K562 (cell line): ENCODE results near the gene SLC12A9. TPM values are rescaled to one million over a fixed set of nuclear protein-coding genes. Genes with fewer than 3 reads are reported as not detected.

ENCODE experiments used
- BHLHE40 ChIP-seq: IDR thresholded peaks from 2 replicates; pipeline ENCODE4 v1.6.1; 2011; ENCODE audit warnings: low read length, improper control_type of control experiment
- CHD2 ChIP-seq: IDR thresholded peaks from 2 replicates; pipeline ENCODE4 v1.6.1; 2011; ENCODE audit warnings: low read depth, low read length
- GABPA ChIP-seq: fragments of 200-800 bp; sonication (Bioruptor generic); conservative IDR thresholded peaks from 2 replicates; pipeline ENCODE4 v1.6.1; 2016; ENCODE audit warnings: low read depth, missing genetic modification characterization, missing compliant biosample characterization
- NFXL1 ChIP-seq: fragments of 450-650 bp; formaldehyde crosslinking; IDR thresholded peaks from 2 replicates; pipeline ENCODE4 v1.4.0; 2021; ENCODE audit warnings: mild to moderate bottlenecking
- RAD21 ChIP-seq, 2 experiments: fragments of 250-450 bp in 1 of 2; fragments of 450-650 bp in 1 of 2; sonication (Bioruptor Pico) in 1 of 2; formaldehyde crosslinking in 1 of 2; IDR thresholded peaks in 1 of 2; conservative IDR thresholded peaks in 1 of 2; 2 replicates each; pipeline versions ENCODE4 v1.4.0 to v1.8.0; 2020 to 2022; ENCODE audit warnings: mild to moderate bottlenecking in 2 of 2, moderate library complexity in 1 of 2
- RCOR1 ChIP-seq, 2 experiments: IDR thresholded peaks; 2 replicates each; pipeline ENCODE4 v1.6.1; 2012; ENCODE audit warnings: low read depth in 2 of 2, low read length in 2 of 2, borderline replicate concordance in 1 of 2, improper control_type of control experiment in 1 of 2
- RHOXF2B ChIP-seq: fragments of 250-450 bp; sonication (Bioruptor Pico); conservative IDR thresholded peaks from 2 replicates; pipeline ENCODE4 v1.5.1; 2021
- SIN3B ChIP-seq: fragments of 450-650 bp; IDR thresholded peaks from 2 replicates; pipeline ENCODE4 v1.6.1; 2017; ENCODE audit warnings: low read depth, mild to moderate bottlenecking, moderate library complexity
- SREBF1 ChIP-seq: fragments of 150-350 bp; IDR thresholded peaks from 2 replicates; pipeline ENCODE4 v1.6.1; 2014; ENCODE audit warnings: antibody characterized with exemption, low read depth, low read length, borderline replicate concordance
- WHSC1 ChIP-seq: IDR thresholded peaks from one replicate; pipeline ENCODE4 v1.6.1; 2012; ENCODE audit warnings: low read length, control low read depth, inconsistent platforms
- YY1 ChIP-seq, 3 experiments: IDR thresholded peaks; 2 replicates each; pipeline ENCODE4 v1.6.1; 2011; ENCODE audit warnings: low read length in 2 of 3, mild to moderate bottlenecking in 2 of 3, moderate library complexity in 2 of 3, borderline replicate concordance in 1 of 3, control low read depth in 1 of 3, low read depth in 1 of 3; ENCODE audit not compliant: insufficient read depth in 3 of 3, insufficient replicate concordance in 2 of 3, control insufficient read depth in 1 of 3, insufficient read length in 1 of 3; ENCODE audit errors: extremely low read depth in 1 of 3
- ZNF436 ChIP-seq: fragments of 250-450, 450-650 bp; sonication (Bioruptor Pico); formaldehyde crosslinking; IDR thresholded peaks from 2 replicates; pipeline ENCODE4 v1.7.0; 2020; ENCODE audit warnings: mild to moderate bottlenecking
- polyA plus RNA-seq, 8 experiments: library from polyadenylated mRNA; depleted of rRNA in 4 of 8; stranded (reverse) in 5 of 8; unstranded in 3 of 8; fragments of >200 nt; fragmentation: Nextera tagmentation in 2 of 8; fragmentation: Illumina TruSeq in 1 of 8; extraction: Ambion mirVana in 2 of 8; extraction: Trizol in 1 of 8; gene quantifications; 2 replicates each; pipeline versions ENCODE4 v1.2.1 to v1.2.3, GENCODE V29; 2011 to 2014; ENCODE audit warnings: inconsistent platforms in 1 of 8, missing spikeins in 1 of 8
- total RNA-seq, 7 experiments: library from RNA; depleted of rRNA in 6 of 7; stranded (reverse); fragments of >200 nt in 6 of 7; fragmentation: Illumina TruSeq in 2 of 7; extraction: Trizol in 2 of 7; gene quantifications; 2 replicates each; pipeline versions ENCODE4 v1.2.1 to v1.2.3, GENCODE V29; 2011 to 2021; ENCODE audit warnings: low replicate concordance in 1 of 7
- TF ChIP-seq, protein P1 (sequence below): fragments of 450-650 bp; formaldehyde crosslinking; conservative IDR thresholded peaks from 2 replicates; pipeline ENCODE4 v1.4.0; 2022; ENCODE audit warnings: mild to moderate bottlenecking, missing genetic modification characterization
- TF ChIP-seq, protein P2 (sequence below): fragments of 250-450 bp; sonication (Bioruptor Pico); IDR thresholded peaks from 2 replicates; pipeline ENCODE4 v1.8.0; 2021; ENCODE audit warnings: mild to moderate bottlenecking, moderate library complexity
- TF ChIP-seq, protein P3 (sequence below): fragments of 450-650 bp; formaldehyde crosslinking; IDR thresholded peaks from 2 replicates; pipeline ENCODE4 v1.4.0; 2020; ENCODE audit warnings: mild to moderate bottlenecking, moderate library complexity
- TF ChIP-seq, protein P4 (sequence below): sonication (generic); formaldehyde crosslinking; IDR thresholded peaks from 2 replicates; pipeline ENCODE4 v1.8.1; 2023; ENCODE audit warnings: mild to moderate bottlenecking, missing genetic modification reagents

Gene SLC12A9
- total and polyA plus RNA-seq, 9 of the 15 experiments (the other 6 are each of a cell fraction or from before 2014, with no cell fraction given) = 0.06 to 20.2 (median 10.7) TPM

DNA sequence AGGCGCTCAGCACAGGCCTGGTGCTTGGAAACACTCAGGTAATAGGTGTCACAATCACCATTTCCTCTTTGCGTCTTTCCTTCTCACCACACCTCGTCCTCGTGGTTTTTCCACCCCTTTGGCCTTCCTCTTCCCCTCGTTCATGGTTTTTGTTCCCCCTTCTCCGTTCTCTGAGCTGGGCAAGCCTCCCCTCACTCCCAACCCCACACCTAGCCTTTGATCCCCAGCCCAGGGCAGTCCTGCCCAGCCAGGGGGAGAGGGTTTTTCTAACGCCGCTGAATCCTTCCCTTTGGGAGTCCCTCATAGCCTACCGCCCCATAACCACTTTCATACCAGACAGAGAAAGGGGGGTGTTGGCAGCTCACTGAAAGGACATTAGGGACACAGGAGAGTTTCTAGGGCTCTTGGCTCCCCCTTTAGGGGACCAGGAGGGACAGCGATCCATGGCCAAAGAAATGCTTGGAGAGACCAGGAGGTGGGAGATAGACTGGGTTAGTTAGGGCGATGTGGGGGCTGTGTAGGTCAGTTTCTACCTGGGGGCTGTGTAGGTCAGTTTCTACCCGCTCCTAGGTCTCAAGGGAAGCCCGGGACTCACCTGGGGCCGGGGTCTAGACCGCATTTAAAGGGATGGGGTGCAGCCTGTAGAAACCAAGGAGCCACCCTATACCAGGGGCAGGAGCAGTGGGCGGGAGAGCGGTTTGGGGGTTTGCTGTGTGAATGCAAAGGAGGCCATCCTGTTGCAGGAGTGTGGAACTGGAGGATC lies 26.6 kb upstream of the SLC12A9 start (continued):
- TF ChIP-seq, protein P1, sequence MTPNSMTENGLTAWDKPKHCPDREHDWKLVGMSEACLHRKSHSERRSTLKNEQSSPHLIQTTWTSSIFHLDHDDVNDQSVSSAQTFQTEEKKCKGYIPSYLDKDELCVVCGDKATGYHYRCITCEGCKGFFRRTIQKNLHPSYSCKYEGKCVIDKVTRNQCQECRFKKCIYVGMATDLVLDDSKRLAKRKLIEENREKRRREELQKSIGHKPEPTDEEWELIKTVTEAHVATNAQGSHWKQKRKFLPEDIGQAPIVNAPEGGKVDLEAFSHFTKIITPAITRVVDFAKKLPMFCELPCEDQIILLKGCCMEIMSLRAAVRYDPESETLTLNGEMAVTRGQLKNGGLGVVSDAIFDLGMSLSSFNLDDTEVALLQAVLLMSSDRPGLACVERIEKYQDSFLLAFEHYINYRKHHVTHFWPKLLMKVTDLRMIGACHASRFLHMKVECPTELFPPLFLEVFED = 0 out of 2 replicates have a peak, but pooled peaks have one; percentile 78
- TF ChIP-seq WHSC1 (no peak), YY1 (IDR thresholded peaks at IDR 0.05; ENCODE audit: borderline replicate concordance in 1 of 3, control insufficient read depth in 1 of 3, extremely low read depth in 1 of 3, insufficient read depth in 3 of 3, insufficient read length in 1 of 3, insufficient replicate concordance in 2 of 3, low read depth in 1 of 3, low read length in 2 of 3) (no peak), GABPA (tag) (no peak), RCOR1 (IDR thresholded peaks at IDR 0.05; ENCODE audit: borderline replicate concordance in 1 of 2, low read depth in 2 of 2, low read length in 2 of 2) (peak in 1 of 2 experiments; percentile 38; a peak in 1 of 4 replicates), SIN3B (0 out of 2 replicates have a peak, but pooled peaks have one; percentile 1), RAD21 (CRISPR knock-in tag; conservative IDR thresholded peaks at IDR 0.05 in 1 of 2, IDR thresholded peaks at IDR 0.05 in 1 of 2) (peak; percentile 73 to 76), ZNF436 (CRISPR knock-in tag) (no peak), NFXL1 (CRISPR knock-in tag) (0 out of 2 replicates have a peak, but pooled peaks have one; percentile 14), RHOXF2B (no peak), CHD2 (no peak), SREBF1 (no peak), BHLHE40 (0 out of 2 replicates have a peak, but pooled peaks have one; percentile 29)
- TF ChIP-seq, protein P2, sequence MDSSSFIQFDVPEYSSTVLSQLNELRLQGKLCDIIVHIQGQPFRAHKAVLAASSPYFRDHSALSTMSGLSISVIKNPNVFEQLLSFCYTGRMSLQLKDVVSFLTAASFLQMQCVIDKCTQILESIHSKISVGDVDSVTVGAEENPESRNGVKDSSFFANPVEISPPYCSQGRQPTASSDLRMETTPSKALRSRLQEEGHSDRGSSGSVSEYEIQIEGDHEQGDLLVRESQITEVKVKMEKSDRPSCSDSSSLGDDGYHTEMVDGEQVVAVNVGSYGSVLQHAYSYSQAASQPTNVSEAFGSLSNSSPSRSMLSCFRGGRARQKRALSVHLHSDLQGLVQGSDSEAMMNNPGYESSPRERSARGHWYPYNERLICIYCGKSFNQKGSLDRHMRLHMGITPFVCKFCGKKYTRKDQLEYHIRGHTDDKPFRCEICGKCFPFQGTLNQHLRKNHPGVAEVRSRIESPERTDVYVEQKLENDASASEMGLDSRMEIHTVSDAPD (CRISPR knock-in tag) = no peak
- TF ChIP-seq, protein P3, sequence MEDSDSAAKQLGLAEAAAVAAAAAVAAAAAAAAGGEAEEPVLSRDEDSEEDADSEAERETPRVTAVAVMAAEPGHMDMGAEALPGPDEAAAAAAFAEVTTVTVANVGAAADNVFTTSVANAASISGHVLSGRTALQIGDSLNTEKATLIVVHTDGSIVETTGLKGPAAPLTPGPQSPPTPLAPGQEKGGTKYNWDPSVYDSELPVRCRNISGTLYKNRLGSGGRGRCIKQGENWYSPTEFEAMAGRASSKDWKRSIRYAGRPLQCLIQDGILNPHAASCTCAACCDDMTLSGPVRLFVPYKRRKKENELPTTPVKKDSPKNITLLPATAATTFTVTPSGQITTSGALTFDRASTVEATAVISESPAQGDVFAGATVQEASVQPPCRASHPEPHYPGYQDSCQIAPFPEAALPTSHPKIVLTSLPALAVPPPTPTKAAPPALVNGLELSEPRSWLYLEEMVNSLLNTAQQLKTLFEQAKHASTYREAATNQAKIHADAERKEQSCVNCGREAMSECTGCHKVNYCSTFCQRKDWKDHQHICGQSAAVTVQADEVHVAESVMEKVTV (CRISPR knock-in tag) = peak; percentile 64
- TF ChIP-seq, protein P4, sequence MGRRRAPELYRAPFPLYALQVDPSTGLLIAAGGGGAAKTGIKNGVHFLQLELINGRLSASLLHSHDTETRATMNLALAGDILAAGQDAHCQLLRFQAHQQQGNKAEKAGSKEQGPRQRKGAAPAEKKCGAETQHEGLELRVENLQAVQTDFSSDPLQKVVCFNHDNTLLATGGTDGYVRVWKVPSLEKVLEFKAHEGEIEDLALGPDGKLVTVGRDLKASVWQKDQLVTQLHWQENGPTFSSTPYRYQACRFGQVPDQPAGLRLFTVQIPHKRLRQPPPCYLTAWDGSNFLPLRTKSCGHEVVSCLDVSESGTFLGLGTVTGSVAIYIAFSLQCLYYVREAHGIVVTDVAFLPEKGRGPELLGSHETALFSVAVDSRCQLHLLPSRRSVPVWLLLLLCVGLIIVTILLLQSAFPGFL (CRISPR knock-in tag) = 0 out of 2 replicates have a peak, but pooled peaks have one; percentile 56
